ENCODE data around the gene KCNQ1. TPM values are rescaled to one million over a fixed set of nuclear protein-coding genes. Genes with fewer than 3 reads are reported as not detected.

KCNQ1 gene
- total and polyA plus RNA-seq, 2 experiments from 2014 or later = 0.45 to 0.87 TPM

GRCh38 chr11:2807025-2807681 lies 362.3 kb downstream of the KCNQ1 start (continued):
- TF ChIP-seq ZNF462 (CRISPR knock-in tag; IDR thresholded peaks at IDR 0.05) (no peak), ETS1 (IDR thresholded peaks at IDR 0.05) (no peak), EZH2 (IDR thresholded peaks at IDR 0.05; ENCODE audit: low read depth, unreplicated experiment) (no peak), EZH2phosphoT487 (IDR thresholded peaks at IDR 0.05; ENCODE audit: unreplicated experiment) (no peak), ZNF331 (CRISPR knock-in tag; IDR thresholded peaks at IDR 0.05; ENCODE audit: low read depth) (no peak)

GRCh38 chr11:2807801-2808241 lies 363.0 kb downstream of the KCNQ1 start:
- no peak overlapping the region for H3K4me3 ChIP-seq
- H3K27me3 ChIP-seq (ENCODE audit: insufficient read depth) = peaks cover 12% of the 10 kb centered on the region
- no peak for DNase-seq (ENCODE audit: low spot score)
- Mint-ChIP-seq H3K4me3 (no peak overlapping the region), H3K27ac (no peak overlapping the region), H3K36me3 (ENCODE audit: low read depth) (no peaks in the 10 kb centered on the region; the same call in 2 of the 3 replicates), H3K9me3 (no peaks in the 10 kb centered on the region), H3K4me1 (peaks cover 28% of the 10 kb centered on the region), H3K27me3 (ENCODE audit: insufficient read depth, low read depth, poor library complexity) (peaks cover 44% of the 10 kb centered on the region)
- no peak for ATAC-seq
- H4K20me1 ChIP-seq (replicated peaks; ENCODE audit: insufficient read depth) = no peaks in the 10 kb centered on the region
- no peak overlapping the region for H3K4me2 ChIP-seq
- H3F3A ChIP-seq (replicated peaks; ENCODE audit: low read depth) = no peaks in the 10 kb centered on the region
- H3K4me1 ChIP-seq (ENCODE audit: insufficient read depth) = no peaks in the 10 kb centered on the region; the same call in 1 of the 2 replicates
- H3K36me3 ChIP-seq (ENCODE audit: insufficient read depth) = no peaks in the 10 kb centered on the region
- no peak overlapping the region for H3K27ac ChIP-seq (ENCODE audit: low read depth)
- H3K79me2 ChIP-seq (replicated peaks; ENCODE audit: insufficient read depth) = no peaks in the 10 kb centered on the region
- no peaks in the 10 kb centered on the region for H3K9me2 ChIP-seq (ENCODE audit: insufficient read depth)
- H2AFZ ChIP-seq = no peak overlapping the region
- no peak for TF ChIP-seq POLR2AphosphoS5 (IDR thresholded peaks at IDR 0.05; ENCODE audit: low read depth)
- no peak for TF ChIP-seq REST (IDR thresholded peaks at IDR 0.05; ENCODE audit: unreplicated experiment)
- TF ChIP-seq EZH2 (IDR thresholded peaks at IDR 0.05; ENCODE audit: low read depth, unreplicated experiment) = no peak
- TF ChIP-seq NANOG (IDR thresholded peaks at IDR 0.05; ENCODE audit: borderline replicate concordance) = no peak

Data from GM23338 (cell line).